ENCODE data around the gene AGPAT2.

DNA sequence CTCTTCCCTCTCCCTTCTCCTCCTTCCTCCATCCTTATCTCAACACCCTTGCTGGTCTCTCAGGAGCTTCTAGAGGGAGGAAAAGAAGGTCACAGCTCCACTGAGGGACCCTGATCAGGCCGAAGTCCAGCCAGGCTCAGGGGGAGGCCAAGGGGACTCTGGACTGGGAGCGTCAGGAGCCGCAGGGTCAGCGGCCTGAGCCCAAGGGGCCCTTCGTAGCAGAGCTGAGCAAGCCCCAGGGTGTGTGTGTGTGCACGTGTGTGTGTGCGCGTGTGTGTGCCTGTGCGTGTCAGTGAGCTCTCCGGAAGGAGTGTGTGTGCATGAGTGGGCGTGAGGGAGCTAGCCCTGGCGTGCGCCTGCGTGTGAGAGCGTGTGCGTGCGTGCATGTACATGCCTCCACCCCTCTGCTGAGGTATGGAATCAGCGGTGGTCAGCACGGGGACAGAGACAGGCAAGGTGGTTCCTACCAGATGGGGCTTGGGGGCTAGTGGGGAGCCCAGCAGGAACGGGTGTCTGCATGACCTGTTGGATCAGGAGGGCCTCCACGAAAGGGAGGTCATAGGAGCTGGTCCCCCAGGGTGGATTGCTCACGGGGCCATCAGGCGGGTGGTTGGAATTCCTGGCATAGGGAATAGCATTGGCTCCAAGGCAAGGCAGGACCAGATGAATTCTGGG lies 10.0 kb upstream of the AGPAT2 start:
- TF ChIP-seq NR3C1 (CRISPR knock-in tag; conservative IDR thresholded peaks at IDR 0.05; ENCODE audit: low read depth) (no peak), CTCF (IDR thresholded peaks at IDR 0.05) (no peak), STAT6 (CRISPR knock-in tag; conservative IDR thresholded peaks at IDR 0.05; ENCODE audit: low read depth) (no peak), JAZF1 (CRISPR knock-in tag; IDR thresholded peaks at IDR 0.05) (no peak), CREB1 (CRISPR knock-in tag; IDR thresholded peaks at IDR 0.05) (no peak), ZNF532 (CRISPR knock-in tag; IDR thresholded peaks at IDR 0.05; ENCODE audit: borderline replicate concordance) (no peak)
- TF ChIP-seq, protein P1, sequence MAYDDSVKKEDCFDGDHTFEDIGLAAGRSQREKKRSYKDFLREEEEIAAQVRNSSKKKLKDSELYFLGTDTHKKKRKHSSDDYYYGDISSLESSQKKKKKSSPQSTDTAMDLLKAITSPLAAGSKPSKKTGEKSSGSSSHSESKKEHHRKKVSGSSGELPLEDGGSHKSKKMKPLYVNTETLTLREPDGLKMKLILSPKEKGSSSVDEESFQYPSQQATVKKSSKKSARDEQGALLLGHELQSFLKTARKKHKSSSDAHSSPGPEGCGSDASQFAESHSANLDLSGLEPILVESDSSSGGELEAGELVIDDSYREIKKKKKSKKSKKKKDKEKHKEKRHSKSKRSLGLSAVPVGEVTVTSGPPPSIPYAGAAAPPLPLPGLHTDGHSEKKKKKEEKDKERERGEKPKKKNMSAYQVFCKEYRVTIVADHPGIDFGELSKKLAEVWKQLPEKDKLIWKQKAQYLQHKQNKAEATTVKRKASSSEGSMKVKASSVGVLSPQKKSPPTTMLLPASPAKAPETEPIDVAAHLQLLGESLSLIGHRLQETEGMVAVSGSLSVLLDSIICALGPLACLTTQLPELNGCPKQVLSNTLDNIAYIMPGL (CRISPR knock-in tag; IDR thresholded peaks at IDR 0.05) = no peak

Measured in WTC11 (cell line).